ENCODE measurements around the gene OR10G2.
"Not testable (repeated sequence)": the region's sequence is repeated elsewhere in the genome, so short reads cannot be mapped to it uniquely, and the experiment has no call there.

The OR10G2 gene, protein sequence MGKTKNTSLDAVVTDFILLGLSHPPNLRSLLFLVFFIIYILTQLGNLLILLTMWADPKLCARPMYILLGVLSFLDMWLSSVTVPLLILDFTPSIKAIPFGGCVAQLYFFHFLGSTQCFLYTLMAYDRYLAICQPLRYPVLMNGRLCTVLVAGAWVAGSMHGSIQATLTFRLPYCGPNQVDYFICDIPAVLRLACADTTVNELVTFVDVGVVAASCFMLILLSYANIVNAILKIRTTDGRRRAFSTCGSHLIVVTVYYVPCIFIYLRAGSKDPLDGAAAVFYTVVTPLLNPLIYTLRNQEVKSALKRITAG

DNA sequence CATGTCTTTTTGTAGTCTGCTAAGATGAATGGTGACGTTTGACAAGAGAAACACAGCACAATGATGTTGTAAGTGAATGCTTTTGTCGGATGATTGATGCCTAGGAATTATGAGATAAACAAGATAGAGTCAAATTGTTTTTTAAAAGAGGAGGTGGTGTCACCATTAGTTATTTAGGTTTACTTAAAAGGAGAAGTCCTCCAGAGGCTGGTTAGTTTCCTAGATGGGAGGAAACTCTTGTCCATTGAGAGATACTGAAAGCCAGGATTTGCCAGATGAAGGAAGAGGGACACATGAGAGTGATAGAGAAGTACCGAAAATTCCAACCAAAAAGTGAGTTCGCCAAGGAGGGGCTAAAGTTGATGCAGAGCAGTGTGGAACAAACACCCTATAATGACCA, at the start of gene OR10G2:
Gene OR10G2 (minus strand): TSS at position 101 of the 400 bp plus-strand sequence. CDS start 98 bp downstream, at position 3.
- DNase-seq = no peak

DNA sequence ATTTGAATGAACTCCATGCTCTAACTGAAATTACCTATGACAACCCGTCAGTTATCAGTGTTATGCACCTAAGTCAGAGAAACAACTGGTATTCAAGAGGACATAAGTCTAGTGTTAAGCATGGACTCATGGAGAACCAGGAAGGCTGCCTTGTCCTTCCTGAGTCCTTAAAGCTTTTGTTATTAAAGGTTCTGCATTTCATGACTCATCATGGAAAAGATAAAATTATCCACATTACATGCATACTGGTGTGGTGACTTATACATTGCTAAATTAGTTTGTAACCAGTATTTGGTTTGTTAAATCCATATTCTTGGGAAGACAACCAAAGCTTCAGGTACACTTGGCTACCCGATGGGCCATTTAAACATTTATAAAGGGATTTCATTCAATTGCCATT, 45.3 kb upstream of the OR10G2 start:
- DNase-seq = no peak

DNA sequence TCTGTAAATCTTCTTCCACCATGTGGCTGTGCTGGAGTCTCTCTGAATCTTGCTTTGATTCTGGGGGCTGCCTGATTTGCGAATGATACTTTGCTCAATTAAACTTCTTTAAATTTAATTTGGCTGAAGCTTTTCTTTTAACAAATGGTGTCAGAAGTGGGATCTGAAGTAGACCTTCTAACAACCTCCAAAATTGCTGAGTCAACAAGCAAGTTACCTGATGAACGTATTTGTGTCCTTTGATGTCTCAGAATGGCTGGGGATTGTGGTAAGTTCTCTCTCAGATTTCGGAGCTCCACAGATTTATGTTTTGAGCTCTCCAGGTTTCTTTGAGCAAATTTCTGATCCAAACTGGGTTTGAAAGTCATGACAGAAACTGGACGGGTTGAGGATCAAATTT, 40.8 kb upstream of the OR10G2 start:
- no peak for DNase-seq

DNA sequence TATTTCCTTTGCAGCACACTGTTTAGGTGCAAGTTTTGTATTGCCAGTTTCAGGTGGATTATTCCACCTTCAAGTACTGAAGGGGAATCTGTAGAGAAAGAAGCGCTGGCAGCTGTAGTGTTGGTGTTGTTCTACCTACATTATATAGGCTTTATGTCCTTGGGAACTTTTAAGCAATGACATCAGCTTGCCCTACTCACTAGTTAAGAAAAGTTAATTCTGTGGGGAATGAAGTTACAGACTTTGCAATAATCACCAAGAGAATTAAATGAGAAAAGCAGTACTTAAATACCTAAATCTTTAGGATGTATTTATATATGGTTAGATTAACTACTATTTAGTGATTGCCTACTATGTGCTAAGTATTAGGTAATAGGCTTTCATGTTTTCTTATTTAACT, 39.0 kb upstream of the OR10G2 start, which contains the start of gene OR4E1:
Gene OR4E1 (minus strand): TSS at position 101 of the 400 bp plus-strand sequence. CDS start 2,883 bp downstream, outside the sequence.
- DNase-seq = no peak

GRCh38 chr14:21672116-21672515, 37.4 kb upstream of the OR10G2 start:
- DNase-seq = no peak

GRCh38 chr14:21671371-21671770, 36.6 kb upstream of the OR10G2 start:
- DNase-seq = no peak

GRCh38 chr14:21669284-21669683, 34.5 kb upstream of the OR10G2 start:
- DNase-seq = no peak

DNA sequence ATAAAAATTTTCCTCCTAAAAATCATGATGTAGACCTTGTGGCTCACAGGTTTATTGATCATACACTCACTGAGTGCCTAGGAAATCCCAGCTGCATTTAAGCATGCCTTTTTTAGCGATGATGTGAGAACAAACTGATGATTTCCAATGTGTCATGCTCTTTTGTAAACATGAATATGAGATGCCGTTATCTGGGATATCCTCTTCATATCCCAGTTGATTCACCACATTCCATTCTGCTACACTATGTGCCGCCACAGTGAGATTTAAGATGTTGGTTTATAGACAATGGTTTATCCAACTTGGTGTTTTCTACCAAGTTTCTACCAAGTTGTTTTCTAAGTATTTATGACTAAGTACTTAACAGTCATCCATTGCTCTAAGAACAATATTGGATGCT, 33.6 kb upstream of the OR10G2 start:
- DNase-seq = no peak

DNA sequence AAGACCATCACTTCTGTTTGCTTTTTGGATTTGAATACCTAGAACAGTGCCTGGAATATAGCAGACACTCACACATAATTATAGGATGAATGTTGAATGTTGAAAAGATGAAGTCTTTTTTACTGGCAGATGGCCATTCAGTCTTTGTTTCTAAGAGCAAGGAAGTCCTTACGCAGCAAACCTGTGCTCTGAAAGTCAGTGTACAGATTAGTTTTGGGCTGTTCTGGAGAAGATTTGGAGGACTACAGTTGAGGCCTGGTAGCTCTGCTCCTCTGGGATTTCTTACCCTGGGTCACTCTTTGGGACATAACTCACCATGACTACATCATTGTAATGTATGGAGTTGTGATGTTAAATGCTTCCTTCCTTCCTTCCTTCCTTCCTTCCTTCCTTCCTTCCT, 22.2 kb upstream of the OR10G2 start:
- DNase-seq = no peak

DNA sequence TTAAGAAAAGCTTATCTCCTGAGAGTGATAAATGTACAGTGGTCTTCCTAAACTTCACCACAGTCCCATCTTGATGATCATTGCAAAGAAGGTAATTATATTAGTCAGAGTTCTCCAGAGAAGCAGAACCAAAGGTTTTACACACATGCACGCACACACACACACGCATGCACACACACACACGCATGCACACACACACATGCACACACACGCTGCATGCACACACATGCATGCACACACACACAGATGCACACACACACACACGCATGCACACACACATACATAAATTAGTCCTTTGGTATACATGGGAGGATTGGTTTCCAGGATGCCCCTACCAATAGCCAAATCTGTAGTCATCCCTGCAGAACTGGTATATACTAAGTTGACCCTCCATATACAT, 19.5 kb upstream of the OR10G2 start:
- no peak for DNase-seq

- DNase-seq = no peak
These were observed 18.7 kb upstream of the OR10G2 start, which contains the start of gene OR4E2 for GRCh38 chr14:21653331-21653885. Gene OR4E2 (plus strand): TSS chr14:21653835. CDS start chr14:21665083, 11,248 bp downstream.

- DNase-seq = no peak
These were observed 17.6 kb upstream of the OR10G2 start for GRCh38 chr14:21652209-21652808.

DNA sequence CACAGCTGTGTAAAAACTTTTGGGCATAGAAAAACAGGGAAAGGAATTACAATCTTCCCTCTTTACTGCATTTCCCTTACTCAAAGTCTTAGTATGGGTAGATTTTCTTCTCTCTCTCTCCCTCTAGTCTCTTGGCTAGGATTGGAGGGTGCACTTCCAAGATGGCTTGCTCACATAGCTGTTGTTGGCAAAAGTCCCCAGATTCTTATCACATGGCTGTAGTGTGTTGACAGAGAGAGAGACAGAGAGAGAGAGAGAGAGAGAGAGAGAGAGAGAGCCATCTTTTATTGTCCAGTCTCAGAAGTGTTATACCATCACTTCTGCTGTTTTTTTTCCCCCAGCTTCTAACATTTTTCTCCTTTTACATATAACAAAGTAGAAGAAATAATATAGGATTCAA, 12.6 kb upstream of the OR10G2 start:
- DNase-seq = no peak

- no peak for DNase-seq
These were observed 8.7 kb upstream of the OR10G2 start for GRCh38 chr14:21643407-21643806.

DNA sequence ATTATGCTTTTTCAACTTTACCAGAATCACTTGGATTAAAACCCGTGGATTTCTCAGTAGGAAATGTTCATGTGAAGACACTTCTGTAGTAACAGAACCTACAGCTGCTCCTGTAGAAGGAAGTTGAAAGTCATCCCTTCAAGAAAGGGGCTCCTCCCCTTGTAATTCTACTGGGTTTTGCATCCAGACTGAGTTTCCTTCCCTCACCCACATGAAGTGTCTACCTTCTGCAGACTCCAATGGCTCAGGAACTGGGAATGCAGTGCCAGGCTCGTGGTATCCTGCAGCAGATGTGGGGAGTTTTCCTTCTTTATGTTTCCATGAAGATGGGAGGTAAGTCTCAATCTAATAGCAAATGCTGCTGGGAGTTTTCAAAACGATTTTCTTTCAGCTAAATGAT, 7.9 kb upstream of the OR10G2 start:
- DNase-seq = no peak

DNA sequence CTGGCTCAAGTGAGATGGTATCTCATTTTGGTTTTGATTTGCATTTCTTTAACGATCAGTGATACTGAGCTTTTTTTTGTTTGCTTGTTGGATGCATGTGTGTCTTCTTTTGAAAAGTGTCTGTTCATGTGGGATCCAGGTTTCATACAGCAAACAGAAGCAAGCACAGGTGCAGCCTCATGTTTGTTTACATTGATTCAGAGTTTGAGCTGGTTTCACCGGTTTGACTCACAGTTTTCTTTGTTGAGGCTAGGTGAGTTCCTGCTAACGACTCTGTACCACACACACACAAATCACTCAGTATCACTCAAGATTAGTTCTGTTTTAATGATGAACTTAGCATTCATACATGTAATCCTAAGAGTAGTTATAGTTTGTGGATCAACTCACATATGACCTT, 3.7 kb downstream of the OR10G2 start:
- no peak for DNase-seq

DNA sequence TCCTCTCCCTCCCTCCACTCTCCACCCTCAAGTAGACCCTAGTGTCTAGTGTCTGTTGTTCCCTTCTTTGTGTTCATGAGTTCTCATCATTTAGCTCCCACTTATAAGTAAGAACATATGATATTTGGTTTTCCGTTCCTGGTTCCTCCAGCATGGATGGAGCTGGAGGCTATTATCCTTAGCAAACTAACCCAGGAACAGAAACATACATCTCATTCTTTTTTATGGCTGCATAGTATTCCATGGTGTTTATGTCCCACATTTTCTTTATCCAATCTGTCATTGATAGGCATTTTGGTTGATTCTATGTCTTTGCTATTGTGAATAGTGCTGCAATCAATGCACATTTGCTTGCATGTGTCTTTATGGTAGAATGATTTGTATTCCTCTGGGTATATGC, 4.2 kb downstream of the OR10G2 start:
- DNase-seq = not testable (repeated sequence)

DNA sequence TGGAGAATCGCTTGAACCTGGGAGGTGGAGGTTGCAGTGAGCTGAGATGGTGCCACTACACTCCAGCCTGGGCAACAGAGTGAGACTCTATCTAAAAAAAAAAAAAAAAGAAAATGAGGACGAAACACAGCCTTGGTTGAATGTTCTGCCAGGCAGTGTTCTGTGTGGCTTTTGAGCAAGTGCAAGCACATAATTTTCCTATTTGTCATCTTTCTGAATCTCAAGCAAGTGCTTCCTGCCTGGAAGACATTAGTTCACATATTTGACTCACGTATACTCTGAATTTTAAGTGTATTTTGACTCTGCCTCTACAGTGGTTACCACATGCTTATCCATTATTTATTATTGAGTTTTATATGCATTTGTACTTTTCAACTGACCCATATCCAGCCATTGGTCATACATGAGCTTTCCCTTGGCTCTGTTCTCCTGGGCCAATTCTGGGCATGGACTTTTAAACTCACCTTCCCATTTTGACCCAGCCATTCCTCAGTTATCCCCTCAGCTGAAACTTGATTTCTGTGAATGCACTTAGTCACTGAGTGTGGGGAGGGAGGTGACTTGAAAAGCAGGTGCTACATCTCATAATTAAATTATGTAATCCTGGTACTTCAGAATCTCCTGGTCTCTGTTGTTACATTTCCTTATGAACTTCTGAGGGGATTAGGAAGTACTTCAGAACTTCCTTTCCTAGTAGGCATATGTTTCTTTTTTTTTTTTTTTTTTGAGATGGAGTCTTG, 8.1 kb downstream of the OR10G2 start:
- DNase-seq = no peak

DNA sequence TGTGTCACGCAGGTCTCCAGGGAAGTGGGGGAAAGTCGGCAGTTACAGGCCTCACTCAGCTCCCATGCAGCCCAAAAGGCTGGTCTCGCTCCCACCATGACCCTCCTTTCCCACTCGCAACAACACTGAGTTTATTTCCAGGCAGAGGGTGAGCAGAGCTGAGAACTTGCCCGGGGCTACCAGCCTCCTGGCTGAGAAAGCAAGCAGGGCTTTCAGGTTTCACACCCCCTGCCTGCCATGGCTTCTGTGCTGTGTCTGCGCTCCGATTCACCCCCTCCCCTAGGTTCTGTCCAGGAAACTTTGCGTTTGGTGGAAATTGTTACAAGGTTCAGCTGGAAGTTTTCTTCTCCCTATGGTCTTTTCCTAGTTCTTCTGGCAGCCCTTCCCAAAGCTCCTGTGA, 17.1 kb downstream of the OR10G2 start:
- DNase-seq = no peak

DNA sequence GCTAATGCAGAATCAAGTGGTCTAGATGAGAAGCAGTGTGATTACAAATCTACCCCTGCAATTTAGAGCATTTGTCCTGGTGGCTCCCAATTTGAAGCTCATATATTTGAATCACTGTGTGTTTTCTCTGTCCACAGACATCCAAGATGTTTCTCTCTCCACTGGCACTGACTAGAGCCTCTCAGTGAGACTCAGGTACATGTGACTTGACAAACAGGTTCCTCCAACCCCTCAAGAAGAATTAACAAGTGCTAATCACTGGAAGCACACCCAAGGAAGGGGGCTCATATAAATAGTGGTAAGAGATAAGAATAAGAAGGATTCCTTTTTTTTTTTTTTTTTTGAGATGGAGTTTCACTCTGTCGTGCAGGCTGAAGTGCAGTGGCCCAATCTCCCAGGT, 20.5 kb downstream of the OR10G2 start:
- DNase-seq = no peak

- DNase-seq = no peak
These were observed 22.4 kb downstream of the OR10G2 start for GRCh38 chr14:21612324-21612723.

GRCh38 chr14:21602181-21602580, 32.6 kb downstream of the OR10G2 start:
- not testable (repeated sequence) for DNase-seq

DNA sequence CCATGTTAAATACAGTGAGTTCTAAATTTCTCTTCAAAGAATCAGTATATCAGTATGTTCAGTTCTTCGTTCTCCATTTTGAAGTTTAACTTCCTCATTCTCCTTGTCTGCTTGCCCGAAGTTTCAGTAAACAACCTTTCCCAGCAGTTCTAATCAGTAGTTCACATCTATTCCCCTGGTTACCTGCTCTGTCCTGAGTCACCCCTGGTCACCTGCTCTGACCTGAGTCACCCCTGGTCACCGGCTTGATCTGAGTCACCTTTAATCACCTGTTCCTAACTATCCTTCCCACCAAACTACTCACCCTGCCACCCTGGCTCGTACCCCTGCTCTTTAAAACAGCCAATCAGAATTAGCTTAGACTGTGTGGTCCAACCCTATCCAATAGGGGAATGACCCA, 45.4 kb downstream of the OR10G2 start:
- no peak for DNase-seq

All from NCI-H2107 (cell line).